ENCODE results near the gene ADGRF3.

- TF ChIP-seq CTCF (IDR thresholded peaks at IDR 0.05) (no peak), ZFX (IDR thresholded peaks at IDR 0.05; ENCODE audit: borderline replicate concordance) (no peak)
These were observed 9.5 kb upstream of the ADGRF3 start for GRCh38 chr2:26356111-26356510.
